HG03457 (cell line): ENCODE data around the gene REXO1.

ENCODE experiments used
- ATAC-seq: cut with Tn5 transposase; IDR thresholded peaks from one replicate; pipeline ENCODE4 v1.9.1; 2021; ENCODE audit warnings: moderate number of reproducible peaks; ENCODE audit not compliant: unreplicated experiment

REXO1 gene

DNA sequence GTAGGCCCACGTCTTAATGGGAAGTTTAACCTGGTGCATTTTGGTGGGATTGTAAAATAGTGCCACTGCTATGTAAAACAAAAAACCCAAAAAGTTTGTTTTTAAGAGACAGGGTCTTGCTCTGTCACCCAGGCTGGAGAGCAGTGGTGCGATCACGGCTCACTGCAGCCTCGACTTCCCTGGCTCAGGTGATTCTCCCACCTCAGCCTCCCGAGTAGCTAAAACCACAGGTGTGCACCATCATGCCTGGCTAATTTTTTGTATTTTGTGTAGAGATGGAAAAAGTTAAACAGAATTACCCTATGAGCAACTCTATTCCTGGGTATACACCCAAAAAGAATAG is 820 bp upstream of the REXO1 start:
- no peak for ATAC-seq

DNA sequence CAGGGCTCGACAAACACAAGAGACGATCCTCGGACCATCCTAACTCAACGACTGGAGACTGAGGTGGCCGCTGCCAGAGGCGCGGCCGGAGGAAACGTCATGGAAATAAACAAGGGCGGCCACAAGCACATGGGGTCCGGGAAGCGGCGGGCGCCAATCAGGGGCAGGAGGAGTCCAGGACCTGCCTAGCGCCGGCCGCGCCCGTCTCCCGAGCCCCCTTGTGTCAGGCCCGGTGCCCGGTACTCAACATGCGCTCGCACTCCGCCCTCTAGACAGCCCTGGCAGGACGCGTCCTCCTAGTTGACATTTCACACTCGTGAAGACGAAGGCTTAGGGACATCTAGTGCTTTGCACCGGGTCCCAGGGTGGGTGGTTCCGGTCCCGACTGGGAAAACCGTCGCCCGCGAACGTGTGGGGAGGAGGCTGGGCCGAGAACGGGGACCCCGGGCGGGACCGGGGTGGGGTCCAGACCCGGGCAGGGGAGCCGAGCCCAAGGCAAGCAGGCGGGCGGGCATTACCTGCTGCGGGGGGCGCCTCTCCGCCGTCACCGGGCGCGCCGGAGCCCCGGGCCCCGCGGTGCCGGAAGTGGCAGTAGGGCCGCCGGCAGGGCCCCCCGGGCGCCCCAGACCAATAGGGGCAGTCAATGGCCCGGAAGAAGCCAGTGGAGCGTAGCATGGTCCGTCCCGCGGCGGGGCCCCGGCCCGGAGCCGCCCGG is 442 bp downstream of the REXO1 start:
- peak; percentile 16 for ATAC-seq

GRCh38 chr19:1847348-1847683 is 967 bp downstream of the REXO1 start:
- ATAC-seq: no peak

GRCh38 chr19:1846517-1847204 is 1.6 kb downstream of the REXO1 start:
- ATAC-seq: no peak

GRCh38 chr19:1845642-1846041 is 2.6 kb downstream of the REXO1 start:
- no peak for ATAC-seq

GRCh38 chr19:1845125-1845515 is 3.2 kb downstream of the REXO1 start:
- no peak for ATAC-seq

DNA sequence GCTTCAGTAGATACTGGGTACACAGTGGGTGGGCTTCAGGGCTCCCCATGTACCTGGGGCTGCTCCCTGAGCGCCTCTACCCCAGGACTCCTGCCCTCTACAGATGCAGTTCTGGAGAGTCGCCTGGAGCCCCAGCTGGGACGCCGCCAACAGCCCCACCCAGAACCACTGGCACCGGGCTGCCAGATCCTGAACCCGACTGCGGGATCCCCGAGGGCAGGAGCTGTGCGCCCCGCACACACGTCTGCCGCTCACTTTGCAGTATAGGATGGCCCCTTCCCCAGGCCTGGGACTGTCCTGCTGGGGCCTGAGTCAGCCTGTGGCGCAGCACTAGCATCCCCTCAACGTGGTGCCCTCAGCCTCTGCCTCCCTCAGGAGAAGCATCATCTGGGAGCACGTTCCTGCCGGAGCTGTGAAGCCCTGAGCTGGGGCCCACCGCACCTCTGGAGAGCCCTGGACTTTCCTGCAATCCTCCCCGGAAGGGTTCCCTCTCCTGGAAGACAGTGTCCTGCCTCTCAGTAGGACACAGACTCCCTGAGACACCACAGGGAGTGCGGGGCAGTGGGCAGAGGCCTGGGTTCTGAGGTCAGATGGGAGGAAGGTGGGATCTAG is 3.7 kb downstream of the REXO1 start:
- no peak for ATAC-seq

DNA sequence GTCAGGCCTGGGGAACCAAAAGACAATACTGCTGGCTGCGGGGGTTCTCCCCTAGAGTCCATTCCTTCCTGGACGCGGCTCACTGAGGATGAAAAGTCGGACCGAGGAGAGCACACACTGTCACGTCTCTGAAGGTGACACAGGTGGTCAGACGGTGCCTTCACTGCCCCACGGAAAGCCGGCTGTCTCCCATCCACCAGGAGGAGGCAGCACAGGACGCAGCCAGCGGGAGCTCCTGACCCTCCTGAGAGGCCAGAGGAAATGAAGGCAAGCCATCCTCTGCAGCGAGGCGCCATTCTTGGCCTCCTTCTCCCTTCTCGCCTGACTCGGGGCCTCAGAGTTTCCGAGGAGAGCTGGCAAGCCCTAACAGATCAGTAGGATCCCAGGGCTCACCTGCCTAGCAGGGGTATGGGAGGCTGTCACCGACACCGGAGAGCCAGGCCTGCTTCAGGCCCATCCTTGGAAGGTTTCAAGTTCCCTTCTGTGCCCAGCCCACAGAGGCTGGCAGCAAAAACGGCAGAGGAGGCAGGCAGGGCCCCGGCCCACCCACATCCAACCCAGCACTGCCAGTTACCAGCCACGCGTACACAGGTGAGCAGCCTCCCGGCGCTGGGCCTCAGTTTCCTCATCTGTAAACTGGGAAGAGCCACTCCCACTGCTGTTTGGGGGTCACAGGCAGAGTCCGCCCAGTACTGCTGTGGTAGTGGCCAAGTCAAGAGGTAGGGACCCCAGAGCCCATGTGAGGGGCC is 4.5 kb downstream of the REXO1 start:
- ATAC-seq: no peak

DNA sequence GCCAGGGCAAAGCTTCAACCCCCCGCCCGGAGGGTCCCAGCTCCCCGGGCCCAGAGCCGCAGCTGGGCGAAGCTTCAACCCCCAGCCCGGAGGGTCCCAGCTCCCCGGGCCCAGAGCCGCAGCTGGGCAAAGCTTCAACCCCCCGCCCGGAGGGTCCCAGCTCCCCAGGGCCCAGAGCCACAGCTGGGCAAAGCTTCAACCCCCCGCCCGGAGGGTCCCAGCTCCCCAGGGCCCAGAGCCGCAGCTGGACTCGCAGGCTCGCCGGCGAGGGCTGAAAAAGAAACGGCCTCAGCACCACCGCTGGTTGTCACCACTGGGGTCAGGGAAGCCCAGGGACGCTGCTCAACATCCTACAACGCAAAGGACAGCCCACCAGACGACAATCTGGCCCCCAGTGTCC is 5.2 kb downstream of the REXO1 start:
- ATAC-seq: no peak

- ATAC-seq: no peak
These were observed 6.9 kb downstream of the REXO1 start for GRCh38 chr19:1841209-1841924.

DNA sequence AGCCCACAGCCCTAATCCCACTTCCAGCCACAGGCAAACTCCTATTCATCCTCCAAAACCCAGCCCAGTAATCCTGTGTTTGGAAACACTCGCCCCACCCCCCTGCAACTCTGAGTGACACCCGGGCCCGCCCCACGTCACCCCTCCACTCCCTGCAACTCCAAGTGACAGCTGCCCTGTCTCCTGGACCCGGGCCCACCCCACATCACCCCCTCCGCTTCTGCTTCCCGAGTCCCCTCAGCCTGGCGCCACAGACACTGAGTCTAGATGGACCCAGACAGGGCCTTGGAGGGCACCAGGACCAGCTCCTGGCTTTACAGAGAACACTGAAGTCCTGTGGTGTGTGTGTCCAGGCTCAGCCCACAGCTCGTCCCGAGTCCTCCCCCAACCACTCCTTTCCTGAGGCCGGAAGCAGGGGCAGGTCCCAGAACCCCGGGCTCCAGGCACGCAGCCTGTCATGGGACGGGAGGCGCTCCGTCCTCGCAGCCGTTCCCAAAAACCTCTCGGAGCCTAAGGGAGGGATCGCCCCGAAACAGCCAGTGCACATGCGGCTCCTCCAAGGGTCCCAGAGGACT is 7.7 kb downstream of the REXO1 start:
- ATAC-seq: no peak

DNA sequence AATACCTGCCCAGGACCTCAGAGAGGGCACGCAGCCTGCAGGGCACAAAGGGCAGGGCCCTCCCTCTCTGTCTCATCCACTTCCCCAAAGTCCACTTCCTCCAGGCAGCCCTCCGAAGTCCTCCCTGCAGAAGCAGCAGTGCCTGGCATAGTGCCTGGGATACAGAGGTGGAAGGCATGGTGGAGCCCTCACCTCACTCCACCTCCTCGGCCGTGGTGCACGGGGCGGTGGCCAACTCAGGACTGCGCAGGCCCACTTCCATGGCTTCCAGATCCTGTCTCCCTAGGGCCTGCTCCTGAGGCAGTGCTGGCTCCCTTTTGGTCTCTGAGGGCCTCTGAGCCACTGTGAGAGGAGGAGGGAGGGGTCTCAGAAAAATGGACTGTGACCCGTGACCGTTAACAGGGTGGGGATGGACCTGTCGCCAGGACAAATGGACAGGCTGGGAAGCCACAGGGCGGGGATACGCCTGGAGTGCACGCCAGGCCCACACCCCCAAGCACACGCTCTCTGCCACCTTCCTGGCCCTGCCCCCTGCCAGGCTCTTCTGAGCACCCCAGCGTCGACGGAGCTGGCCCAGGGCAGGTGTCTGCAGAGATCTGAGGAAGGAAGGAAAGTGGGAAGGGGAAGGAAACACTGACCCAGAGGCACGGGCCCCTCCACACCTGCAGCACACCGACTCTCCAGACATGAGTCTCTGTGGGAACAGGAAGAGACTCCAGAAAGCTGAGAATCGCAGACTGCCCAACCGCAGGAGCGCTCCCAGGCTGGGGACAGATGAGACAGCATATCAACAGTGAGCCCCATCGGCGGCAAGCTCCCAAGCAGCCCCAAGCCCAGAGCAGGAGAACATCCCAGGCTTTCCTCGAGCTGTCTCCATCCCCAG is 8.4 kb downstream of the REXO1 start:
- no peak for ATAC-seq

GRCh38 chr19:1837625-1838105 is 10.6 kb downstream of the REXO1 start:
- ATAC-seq: no peak

GRCh38 chr19:1837222-1837565 is 11.1 kb downstream of the REXO1 start:
- no peak for ATAC-seq

GRCh38 chr19:1836458-1837221 is 11.6 kb downstream of the REXO1 start:
- no peak for ATAC-seq

- no peak for ATAC-seq
These were observed 14.7 kb downstream of the REXO1 start for GRCh38 chr19:1833540-1833939.

- no peak for ATAC-seq
These were observed 16.1 kb downstream of the REXO1 start for GRCh38 chr19:1832046-1832663.

- no peak for ATAC-seq
These were observed 17.3 kb downstream of the REXO1 start for GRCh38 chr19:1830978-1831377.

- ATAC-seq: no peak
These were observed 17.7 kb downstream of the REXO1 start for GRCh38 chr19:1830568-1830967.
